ENCODE results near the gene CBX8. TPM values are rescaled to one million over a fixed set of nuclear protein-coding genes. Genes with fewer than 3 reads are reported as not detected.

Gene CBX8
- total RNA-seq, 1 donor from 2014 or later = 8.6 TPM

DNA sequence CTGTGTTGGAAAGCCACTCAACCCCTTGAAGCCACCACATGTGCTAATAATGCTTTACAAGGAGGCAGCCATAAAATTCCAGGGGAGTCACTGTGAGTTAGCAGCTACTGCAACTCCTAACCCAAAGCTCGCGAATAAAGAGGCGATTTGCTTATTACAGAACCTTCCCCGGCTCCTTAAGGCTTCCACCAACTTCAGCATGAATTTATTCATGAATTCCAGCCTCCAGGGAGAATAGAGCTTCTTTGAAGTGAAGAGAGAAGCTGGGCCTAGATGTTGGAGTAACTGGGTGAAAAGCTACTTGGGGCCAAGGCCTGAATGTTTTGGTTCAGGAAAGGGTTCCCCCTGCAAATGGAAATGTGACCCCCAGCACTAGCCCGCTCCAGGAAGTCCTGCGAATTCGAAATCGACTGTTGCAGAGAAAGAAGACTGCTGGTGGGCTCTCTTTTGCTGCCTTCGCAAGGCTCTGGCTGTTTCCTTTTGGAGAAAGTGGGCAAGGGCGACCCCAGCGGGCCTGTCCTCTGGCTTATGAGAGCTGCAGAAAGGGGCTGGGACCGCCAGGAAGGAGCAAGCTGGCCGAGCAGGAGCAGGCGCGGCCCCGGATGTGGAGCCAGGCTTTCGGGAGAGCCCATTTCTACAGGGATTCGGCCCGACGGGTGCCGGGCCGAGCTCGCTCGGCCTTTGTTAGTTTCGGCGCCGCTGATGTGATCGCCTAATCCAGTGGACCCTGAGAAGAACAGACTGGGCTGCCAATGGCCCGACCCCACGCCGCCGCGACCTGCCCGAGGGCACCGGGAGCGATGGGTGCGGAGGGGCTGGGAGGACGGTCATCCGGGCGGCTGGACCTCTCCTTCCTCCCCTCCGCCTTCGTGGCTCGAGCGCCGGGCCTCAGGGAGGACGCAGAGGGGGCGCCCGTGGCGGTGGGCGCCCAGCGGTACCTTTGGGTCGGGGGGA lies 7.6 kb downstream of the CBX8 start:
- intact Hi-C loops (cut with micrococcal nuclease) = no loop called here
- peaks cover 1% of the 10 kb centered on the region for H3K4me1 Mint-ChIP-seq (ENCODE audit: low read depth)
- no peaks in the 10 kb centered on the region for H3K9me3 Mint-ChIP-seq
- no peak overlapping the region for H3K27ac Mint-ChIP-seq
- H3K36me3 Mint-ChIP-seq (ENCODE audit: low read depth) = peaks cover 3% of the 10 kb centered on the region
- no peak overlapping the region for H3K4me3 Mint-ChIP-seq (ENCODE audit: low read depth)
- no peak for DNase-seq (ENCODE audit: low spot score)
- H3K27me3 Mint-ChIP-seq (ENCODE audit: low read depth) = peaks cover 49% of the 10 kb centered on the region

- H3K27ac Mint-ChIP-seq = no peak overlapping the region
- H3K4me3 Mint-ChIP-seq (ENCODE audit: low read depth) = no peak overlapping the region
- no peaks in the 10 kb centered on the region for H3K9me3 Mint-ChIP-seq
- H3K27me3 Mint-ChIP-seq (ENCODE audit: low read depth) = peaks cover 46% of the 10 kb centered on the region
- no peaks in the 10 kb centered on the region for H3K36me3 Mint-ChIP-seq (ENCODE audit: low read depth)
- DNase-seq (ENCODE audit: low spot score) = no peak
- no peaks in the 10 kb centered on the region for H3K4me1 Mint-ChIP-seq (ENCODE audit: low read depth)
- intact Hi-C loops (cut with micrococcal nuclease) = no loop called here
Measured at GRCh38 chr17:79788455-79788854, 8.4 kb downstream of the CBX8 start.

DNA sequence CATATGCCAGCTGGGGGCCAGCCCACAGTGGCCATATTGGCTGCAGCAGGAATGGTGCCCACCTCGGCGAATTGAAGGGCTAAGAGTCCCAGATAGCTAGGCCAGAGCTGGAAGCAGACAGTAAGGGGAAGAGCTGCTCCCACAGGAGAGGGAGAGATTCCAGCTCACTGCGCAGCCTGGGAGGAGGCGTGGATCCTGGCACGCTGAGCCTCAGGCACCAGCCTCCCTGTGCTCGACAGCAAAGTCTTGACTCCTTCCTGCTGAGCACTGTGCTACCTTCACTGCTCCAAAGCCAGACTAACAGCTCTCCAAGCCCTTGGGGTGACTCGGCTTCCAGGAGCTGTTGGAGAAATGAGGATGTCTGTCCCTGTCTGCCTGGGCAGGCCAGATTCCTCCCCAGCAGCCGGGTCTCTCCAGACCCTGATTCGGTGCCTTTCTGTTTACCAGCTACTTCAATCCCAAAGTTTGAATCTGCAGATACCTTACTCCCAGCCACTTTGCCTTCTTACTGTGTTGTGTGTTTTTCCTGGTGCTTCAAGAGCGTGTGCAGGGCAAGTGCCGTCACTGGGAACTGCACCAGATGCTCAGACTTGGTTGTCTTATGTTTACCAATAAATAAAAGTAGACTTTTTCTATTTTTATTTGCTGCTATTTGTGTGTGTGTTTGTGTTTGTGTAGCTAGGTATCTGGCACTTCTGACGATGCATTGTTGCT lies 9.8 kb downstream of the CBX8 start:
- H3K9me3 Mint-ChIP-seq = no peaks in the 10 kb centered on the region
- H3K4me1 Mint-ChIP-seq (ENCODE audit: low read depth) = no peaks in the 10 kb centered on the region
- intact Hi-C loops (cut with micrococcal nuclease) = no loop called here
- DNase-seq (ENCODE audit: low spot score) = no peak
- H3K27me3 Mint-ChIP-seq (ENCODE audit: low read depth) = peaks cover 41% of the 10 kb centered on the region
- H3K27ac Mint-ChIP-seq = no peak overlapping the region
- H3K36me3 Mint-ChIP-seq (ENCODE audit: low read depth) = peaks cover 9% of the 10 kb centered on the region
- H3K4me3 Mint-ChIP-seq (ENCODE audit: low read depth) = no peak overlapping the region

- H3K27ac Mint-ChIP-seq = no peak overlapping the region
- peaks cover 37% of the 10 kb centered on the region for H3K27me3 Mint-ChIP-seq (ENCODE audit: low read depth)
- H3K4me3 Mint-ChIP-seq (ENCODE audit: low read depth) = no peak overlapping the region
- intact Hi-C loops (cut with micrococcal nuclease) = no loop called here
- H3K4me1 Mint-ChIP-seq (ENCODE audit: low read depth) = no peaks in the 10 kb centered on the region
- H3K36me3 Mint-ChIP-seq (ENCODE audit: low read depth) = peaks cover 9% of the 10 kb centered on the region
- H3K9me3 Mint-ChIP-seq = no peaks in the 10 kb centered on the region
- no peak for DNase-seq (ENCODE audit: low spot score)
Measured at GRCh38 chr17:79785900-79786810, 10.7 kb downstream of the CBX8 start.

- H3K27me3 Mint-ChIP-seq (ENCODE audit: low read depth) = peaks cover 32% of the 10 kb centered on the region
- intact Hi-C loops (cut with micrococcal nuclease) = no loop called here
- peaks cover 5% of the 10 kb centered on the region for H3K4me1 Mint-ChIP-seq (ENCODE audit: low read depth)
Measured at GRCh38 chr17:79785017-79785899, 11.6 kb downstream of the CBX8 start.

GRCh38 chr17:79784353-79785016 lies 12.4 kb downstream of the CBX8 start:
- no peak overlapping the region for H3K4me3 Mint-ChIP-seq (ENCODE audit: low read depth)

More at GRCh38 chr17:79785017-79785899, 11.6 kb downstream of the CBX8 start:
- Mint-ChIP-seq H3K9me3 (no peaks in the 10 kb centered on the region), H3K4me3 (ENCODE audit: low read depth) (no peak overlapping the region), H3K36me3 (ENCODE audit: low read depth) (peaks cover 12% of the 10 kb centered on the region), H3K27ac (no peak overlapping the region)
- DNase-seq (ENCODE audit: low spot score) = no peak

GRCh38 chr17:79783891-79784290 lies 13.0 kb downstream of the CBX8 start:
- H3K27me3 Mint-ChIP-seq (ENCODE audit: low read depth) = peaks cover 39% of the 10 kb centered on the region
- intact Hi-C loops (cut with micrococcal nuclease) = no loop called here
- H3K4me3 Mint-ChIP-seq (ENCODE audit: low read depth) = no peak overlapping the region
- H3K9me3 Mint-ChIP-seq = no peaks in the 10 kb centered on the region
- H3K36me3 Mint-ChIP-seq (ENCODE audit: low read depth) = peaks cover 17% of the 10 kb centered on the region
- H3K4me1 Mint-ChIP-seq (ENCODE audit: low read depth) = peaks cover 11% of the 10 kb centered on the region
- DNase-seq (ENCODE audit: low spot score) = no peak
- no peak overlapping the region for H3K27ac Mint-ChIP-seq

More at GRCh38 chr17:79784353-79785016, 12.4 kb downstream of the CBX8 start:
- Mint-ChIP-seq H3K27me3 (ENCODE audit: low read depth) (peaks cover 38% of the 10 kb centered on the region), H3K9me3 (no peaks in the 10 kb centered on the region), H3K4me1 (ENCODE audit: low read depth) (peaks cover 10% of the 10 kb centered on the region), H3K27ac (no peak overlapping the region), H3K36me3 (ENCODE audit: low read depth) (peaks cover 17% of the 10 kb centered on the region)
- intact Hi-C loops (cut with micrococcal nuclease) = no loop called here
- DNase-seq (ENCODE audit: low spot score) = no peak

DNA sequence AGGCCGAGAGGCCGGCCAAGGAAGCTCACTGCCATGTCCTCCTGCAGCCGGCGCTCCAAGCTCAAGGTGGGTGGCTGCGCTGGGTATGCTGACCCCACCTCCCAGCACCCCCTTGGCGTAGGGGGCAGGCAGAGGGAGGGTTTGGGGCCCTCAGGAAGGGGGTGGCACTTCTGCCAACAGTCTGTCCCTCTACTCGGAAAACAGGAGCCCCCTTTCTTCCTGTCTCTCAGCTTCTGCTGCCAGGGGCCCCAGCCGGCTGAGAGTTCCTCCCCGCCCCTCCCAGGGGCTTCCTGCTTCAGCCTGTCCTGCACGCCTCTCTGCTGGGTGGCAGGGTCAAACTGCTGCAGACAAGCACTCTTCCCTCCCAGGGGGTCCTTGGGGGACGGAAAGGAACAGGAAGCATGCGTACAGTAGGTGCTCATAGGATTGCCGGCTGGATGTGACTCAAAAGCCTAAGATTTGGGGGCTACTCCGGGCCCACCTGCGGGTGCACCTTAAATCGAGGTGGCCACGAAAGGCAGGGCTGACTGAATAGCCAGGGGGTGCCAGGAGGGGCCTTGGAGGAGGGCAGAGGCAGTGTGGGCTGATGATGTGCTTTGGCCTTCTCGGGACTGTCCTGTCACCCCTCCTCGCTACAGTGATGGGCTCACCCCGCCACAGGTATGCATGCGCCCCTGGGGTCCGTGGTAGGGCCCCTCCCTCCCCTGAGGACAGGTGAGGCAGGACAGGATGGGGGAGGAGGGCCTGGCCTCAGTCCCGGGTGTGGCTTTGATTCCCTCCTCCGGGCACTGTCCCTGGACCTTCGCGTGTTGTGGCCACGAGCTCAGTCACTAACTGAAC lies 14.9 kb downstream of the CBX8 start:
- Mint-ChIP-seq H3K27me3 (ENCODE audit: low read depth) (peaks cover 29% of the 10 kb centered on the region), H3K27ac (no peak overlapping the region), H3K4me1 (ENCODE audit: low read depth) (peaks cover 18% of the 10 kb centered on the region), H3K36me3 (ENCODE audit: low read depth) (peaks cover 17% of the 10 kb centered on the region), H3K9me3 (no peaks in the 10 kb centered on the region), H3K4me3 (ENCODE audit: low read depth) (no peak overlapping the region)
- DNase-seq (ENCODE audit: low spot score) = no peak
- intact Hi-C loops (cut with micrococcal nuclease) = no loop called here

GRCh38 chr17:79781012-79781650 lies 15.7 kb downstream of the CBX8 start:
- intact Hi-C loops (cut with micrococcal nuclease) = no loop called here
- DNase-seq (ENCODE audit: low spot score) = no peak
- Mint-ChIP-seq H3K36me3 (ENCODE audit: low read depth) (peaks cover 17% of the 10 kb centered on the region), H3K4me3 (ENCODE audit: low read depth) (no peak overlapping the region), H3K27ac (no peak overlapping the region), H3K27me3 (ENCODE audit: low read depth) (peaks cover 34% of the 10 kb centered on the region), H3K9me3 (no peaks in the 10 kb centered on the region), H3K4me1 (ENCODE audit: low read depth) (peaks cover 23% of the 10 kb centered on the region)

DNA sequence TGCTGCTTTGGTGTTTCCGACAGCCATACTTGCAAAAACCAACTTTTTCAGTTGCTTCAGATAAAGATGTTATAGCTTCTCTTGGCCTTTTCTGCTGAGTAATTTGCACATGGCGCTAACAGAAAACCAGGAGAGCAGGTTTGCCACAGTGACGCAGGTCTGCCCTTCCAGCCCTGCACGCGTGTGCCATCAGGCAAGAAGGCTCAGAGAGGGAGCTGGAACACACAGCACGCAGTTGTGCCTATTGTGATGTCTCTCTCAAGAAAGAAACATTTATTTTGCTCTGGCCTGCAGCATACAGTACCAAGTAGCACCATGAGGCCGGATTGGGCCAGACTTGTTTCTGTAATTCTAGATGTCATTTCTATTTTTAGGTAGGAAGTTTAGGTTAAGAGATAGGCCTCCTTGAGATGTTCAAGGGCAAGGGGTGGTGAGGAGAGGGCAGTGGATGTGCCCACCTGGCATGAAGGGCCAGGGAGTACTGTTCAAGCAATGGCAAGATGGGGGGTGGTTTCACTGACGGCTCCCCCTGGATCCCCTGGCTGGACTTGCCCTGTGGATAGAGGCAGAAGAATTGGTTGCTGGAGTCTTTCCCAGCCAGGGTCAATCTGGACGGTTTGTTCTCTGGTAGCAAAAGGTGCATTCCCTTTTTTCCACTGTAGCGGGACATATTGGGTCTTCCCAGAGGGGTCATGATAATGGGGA lies 17.1 kb downstream of the CBX8 start:
- H3K27me3 Mint-ChIP-seq (ENCODE audit: low read depth) = peaks cover 46% of the 10 kb centered on the region
- H3K36me3 Mint-ChIP-seq (ENCODE audit: low read depth) = peaks cover 17% of the 10 kb centered on the region
- H3K27ac Mint-ChIP-seq = no peak overlapping the region
- intact Hi-C loops (cut with micrococcal nuclease) = no loop called here
- peak overlapping the region; percentile 88 for H3K4me3 Mint-ChIP-seq (ENCODE audit: low read depth)
- H3K4me1 Mint-ChIP-seq (ENCODE audit: low read depth) = peaks cover 23% of the 10 kb centered on the region
- no peaks in the 10 kb centered on the region for H3K9me3 Mint-ChIP-seq
- DNase-seq (ENCODE audit: low spot score) = no peak

All from activated T-helper 2 cell treated with anti-CD3 and anti-CD28 coated beads, Interferon-gamma antibody, Interleukin-2, Interleukin-4, amounts not matched to agents 10 μg/mL and 5 μg/mL and 100 μg/mL, durations not matched to agents 14 hours and 24 hours and 36 hours (primary cell).